HL-60 (cell line): ENCODE data around the gene ICOS.

Source experiments
- DNase-seq, 2 experiments: peaks; one replicate each; pipeline ENCODE4 v3.0.0-alpha.2; 2010 to 2020; ENCODE audit warnings: low read depth in 1 of 2, low spot score in 1 of 2
- H3K27ac ChIP-seq: fragments of 250-450 bp; sonication (Bioruptor Pico); replicated peaks from 2 replicates; pipeline ENCODE4 v1.5.1; 2020; ENCODE audit warnings: mild to moderate bottlenecking, moderate library complexity
- H3K27me3 ChIP-seq: fragments of 250-450 bp; sonication (Bioruptor Pico); 2 replicates; pipeline ENCODE4 v1.5.1; 2021; ENCODE audit warnings: mild to moderate bottlenecking, moderate library complexity; ENCODE audit not compliant: insufficient read depth, poor library complexity, severe bottlenecking
- H3K4me3 ChIP-seq: replicated peaks from 2 replicates; pipeline ENCODE4 v1.5.1; 2011; ENCODE audit warnings: mild to moderate bottlenecking, control low read depth, low read length; ENCODE audit not compliant: insufficient read depth
- GABPA ChIP-seq: IDR thresholded peaks from 2 replicates; pipeline ENCODE4 v1.6.1; 2012; ENCODE audit warnings: low read depth
- POLR2AphosphoS5 ChIP-seq: IDR thresholded peaks from 2 replicates; pipeline ENCODE4 v1.6.1; 2012; ENCODE audit warnings: low read depth
- SPI1 ChIP-seq: IDR thresholded peaks from 2 replicates; pipeline ENCODE4 v1.6.1; 2012; ENCODE audit warnings: low read depth, mild to moderate bottlenecking, borderline replicate concordance
- long read RNA-seq: library from polyadenylated mRNA; unstranded; transcript quantifications from one replicate; pipeline ENCODE4 v2.0.0, GENCODE V29; 2020
- TF ChIP-seq, protein P1 (sequence below): IDR thresholded peaks from 2 replicates; pipeline ENCODE4 v1.6.1; 2012; ENCODE audit warnings: low read depth; ENCODE audit not compliant: insufficient replicate concordance
- TF ChIP-seq, protein P2 (sequence below): IDR thresholded peaks from one replicate; pipeline ENCODE4 v1.5.1; 2011; ENCODE audit warnings: low read length, control low read depth, inconsistent platforms; ENCODE audit not compliant: insufficient read depth

Gene ICOS, protein sequence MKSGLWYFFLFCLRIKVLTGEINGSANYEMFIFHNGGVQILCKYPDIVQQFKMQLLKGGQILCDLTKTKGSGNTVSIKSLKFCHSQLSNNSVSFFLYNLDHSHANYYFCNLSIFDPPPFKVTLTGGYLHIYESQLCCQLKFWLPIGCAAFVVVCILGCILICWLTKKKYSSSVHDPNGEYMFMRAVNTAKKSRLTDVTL
- long read RNA-seq, result 0 reads

DNA sequence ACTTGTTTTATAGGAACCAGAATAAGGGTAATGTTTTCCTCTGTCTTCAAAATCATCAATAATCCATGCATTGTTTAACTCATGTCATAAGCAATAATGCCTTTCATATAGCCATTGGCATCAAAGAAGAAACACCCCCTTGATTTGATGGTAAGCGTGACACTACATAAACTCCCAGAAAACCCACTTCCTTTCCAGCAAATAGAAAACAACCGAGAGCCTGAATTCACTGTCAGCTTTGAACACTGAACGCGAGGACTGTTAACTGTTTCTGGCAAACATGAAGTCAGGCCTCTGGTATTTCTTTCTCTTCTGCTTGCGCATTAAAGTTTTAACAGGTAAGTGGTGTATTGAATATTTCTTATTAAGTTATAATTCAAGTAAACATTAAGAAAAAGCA, at the start of gene ICOS:
Gene ICOS, plus strand, starts transcription at position 229 of the 400 bp plus-strand sequence. Its CDS starts 52 bp downstream, at position 281.
- TF ChIP-seq POLR2AphosphoS5 (no peak), GABPA (no peak), SPI1 (no peak)
- TF ChIP-seq, protein P1, sequence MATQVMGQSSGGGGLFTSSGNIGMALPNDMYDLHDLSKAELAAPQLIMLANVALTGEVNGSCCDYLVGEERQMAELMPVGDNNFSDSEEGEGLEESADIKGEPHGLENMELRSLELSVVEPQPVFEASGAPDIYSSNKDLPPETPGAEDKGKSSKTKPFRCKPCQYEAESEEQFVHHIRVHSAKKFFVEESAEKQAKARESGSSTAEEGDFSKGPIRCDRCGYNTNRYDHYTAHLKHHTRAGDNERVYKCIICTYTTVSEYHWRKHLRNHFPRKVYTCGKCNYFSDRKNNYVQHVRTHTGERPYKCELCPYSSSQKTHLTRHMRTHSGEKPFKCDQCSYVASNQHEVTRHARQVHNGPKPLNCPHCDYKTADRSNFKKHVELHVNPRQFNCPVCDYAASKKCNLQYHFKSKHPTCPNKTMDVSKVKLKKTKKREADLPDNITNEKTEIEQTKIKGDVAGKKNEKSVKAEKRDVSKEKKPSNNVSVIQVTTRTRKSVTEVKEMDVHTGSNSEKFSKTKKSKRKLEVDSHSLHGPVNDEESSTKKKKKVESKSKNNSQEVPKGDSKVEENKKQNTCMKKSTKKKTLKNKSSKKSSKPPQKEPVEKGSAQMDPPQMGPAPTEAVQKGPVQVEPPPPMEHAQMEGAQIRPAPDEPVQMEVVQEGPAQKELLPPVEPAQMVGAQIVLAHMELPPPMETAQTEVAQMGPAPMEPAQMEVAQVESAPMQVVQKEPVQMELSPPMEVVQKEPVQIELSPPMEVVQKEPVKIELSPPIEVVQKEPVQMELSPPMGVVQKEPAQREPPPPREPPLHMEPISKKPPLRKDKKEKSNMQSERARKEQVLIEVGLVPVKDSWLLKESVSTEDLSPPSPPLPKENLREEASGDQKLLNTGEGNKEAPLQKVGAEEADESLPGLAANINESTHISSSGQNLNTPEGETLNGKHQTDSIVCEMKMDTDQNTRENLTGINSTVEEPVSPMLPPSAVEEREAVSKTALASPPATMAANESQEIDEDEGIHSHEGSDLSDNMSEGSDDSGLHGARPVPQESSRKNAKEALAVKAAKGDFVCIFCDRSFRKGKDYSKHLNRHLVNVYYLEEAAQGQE, result no peak
- TF ChIP-seq, protein P2, sequence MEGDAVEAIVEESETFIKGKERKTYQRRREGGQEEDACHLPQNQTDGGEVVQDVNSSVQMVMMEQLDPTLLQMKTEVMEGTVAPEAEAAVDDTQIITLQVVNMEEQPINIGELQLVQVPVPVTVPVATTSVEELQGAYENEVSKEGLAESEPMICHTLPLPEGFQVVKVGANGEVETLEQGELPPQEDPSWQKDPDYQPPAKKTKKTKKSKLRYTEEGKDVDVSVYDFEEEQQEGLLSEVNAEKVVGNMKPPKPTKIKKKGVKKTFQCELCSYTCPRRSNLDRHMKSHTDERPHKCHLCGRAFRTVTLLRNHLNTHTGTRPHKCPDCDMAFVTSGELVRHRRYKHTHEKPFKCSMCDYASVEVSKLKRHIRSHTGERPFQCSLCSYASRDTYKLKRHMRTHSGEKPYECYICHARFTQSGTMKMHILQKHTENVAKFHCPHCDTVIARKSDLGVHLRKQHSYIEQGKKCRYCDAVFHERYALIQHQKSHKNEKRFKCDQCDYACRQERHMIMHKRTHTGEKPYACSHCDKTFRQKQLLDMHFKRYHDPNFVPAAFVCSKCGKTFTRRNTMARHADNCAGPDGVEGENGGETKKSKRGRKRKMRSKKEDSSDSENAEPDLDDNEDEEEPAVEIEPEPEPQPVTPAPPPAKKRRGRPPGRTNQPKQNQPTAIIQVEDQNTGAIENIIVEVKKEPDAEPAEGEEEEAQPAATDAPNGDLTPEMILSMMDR, result no peak
- H3K27me3 ChIP-seq, result no peaks in the 10 kb centered on the region
- H3K27ac ChIP-seq, result no peak within 1 kb of the TSS
- H3K4me3 ChIP-seq, result no peak within 1 kb of the TSS
- no peak for DNase-seq

DNA sequence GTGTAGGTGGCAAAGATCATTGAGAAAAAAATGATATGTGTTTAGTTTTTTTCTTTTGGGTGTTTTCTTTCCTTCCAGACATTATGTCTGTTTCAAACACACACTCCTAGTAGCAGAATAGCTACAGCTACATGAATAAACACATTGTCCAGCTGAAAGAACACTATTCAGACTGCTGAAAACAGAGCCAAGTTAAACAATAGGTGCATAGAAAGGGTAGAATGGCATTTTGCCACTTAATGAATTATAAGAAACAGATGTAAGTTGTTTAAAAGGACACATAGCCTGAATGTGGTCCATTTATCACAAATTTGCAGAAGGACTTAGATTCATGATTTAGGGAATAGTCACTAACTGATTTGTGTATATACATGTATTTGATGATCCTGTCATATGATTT, 48.9 kb upstream of the ICOS start:
- TF ChIP-seq GABPA (no peak), SPI1 (no peak), POLR2AphosphoS5 (no peak)
- TF ChIP-seq, protein P1, result no peak
- TF ChIP-seq, protein P2, result no peak
- no peaks in the 10 kb centered on the region for H3K27me3 ChIP-seq
- no peak overlapping the region for H3K4me3 ChIP-seq
- DNase-seq, result no peak
- no peak overlapping the region for H3K27ac ChIP-seq

DNA sequence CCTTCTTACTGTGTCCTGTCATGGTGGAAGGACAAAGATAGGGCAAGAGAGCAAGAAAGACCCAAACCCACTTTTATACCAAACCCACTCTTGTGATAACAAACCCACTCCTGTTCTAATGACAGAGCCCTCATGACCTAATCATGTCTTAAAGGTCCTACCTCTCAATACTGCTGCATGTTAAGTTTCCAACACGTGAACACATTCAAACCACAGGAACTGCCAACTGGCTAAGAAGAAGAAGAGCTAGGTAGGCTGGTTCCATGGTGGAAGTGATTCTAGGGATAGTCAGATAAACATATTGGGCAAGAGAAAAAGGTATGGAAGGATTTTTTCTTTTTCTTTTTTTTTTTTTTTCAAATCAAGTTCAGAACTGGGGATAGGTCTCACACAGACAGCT, 47.0 kb upstream of the ICOS start:
- H3K4me3 ChIP-seq, result no peak overlapping the region
- no peak for DNase-seq
- no peaks in the 10 kb centered on the region for H3K27me3 ChIP-seq
- no peak overlapping the region for H3K27ac ChIP-seq
- TF ChIP-seq POLR2AphosphoS5 (no peak), SPI1 (no peak), GABPA (no peak)
- TF ChIP-seq, protein P1, result no peak
- TF ChIP-seq, protein P2, result no peak
